Neuron (in vitro differentiated cells): ENCODE measurements around the gene PINLYP.
"Not testable (repeated sequence)": the region's sequence is repeated elsewhere in the genome, so short reads cannot be mapped to it uniquely, and the experiment has no call there.

Experiments used
- H2AFZ ChIP-seq: one replicate; pipeline ENCODE4 v1.6.1; 2013; ENCODE audit warnings: low read depth, mild to moderate bottlenecking, inconsistent platforms, low read length, moderate library complexity
- H3K27me3 ChIP-seq: one replicate; pipeline ENCODE4 v1.6.1; 2013; ENCODE audit warnings: low read length; ENCODE audit not compliant: insufficient read depth
- H3K36me3 ChIP-seq: one replicate; pipeline ENCODE4 v1.6.1; 2013; ENCODE audit warnings: low read length; ENCODE audit not compliant: insufficient read depth
- H3K4me1 ChIP-seq: one replicate; pipeline ENCODE4 v1.6.1; 2013; ENCODE audit warnings: low read length; ENCODE audit not compliant: insufficient read depth
- H3K4me3 ChIP-seq: 2 replicates; pipeline ENCODE4 v1.5.1; 2013; ENCODE audit warnings: mild to moderate bottlenecking, low read length, moderate library complexity
- H3K9me3 ChIP-seq: one replicate; pipeline ENCODE4 v1.6.1; 2013; ENCODE audit warnings: low read length

PINLYP gene

GRCh38 chr19:43594710-43595604 is 19.4 kb downstream of the PINLYP start:
- H3K27me3 ChIP-seq, result no peaks in the 10 kb centered on the region

GRCh38 chr19:43595605-43595998 is 20.0 kb downstream of the PINLYP start:
- no peaks in the 10 kb centered on the region for H3K9me3 ChIP-seq
- H3K4me1 ChIP-seq, result peaks cover 26% of the 10 kb centered on the region
- no peak overlapping the region for H2AFZ ChIP-seq
- H3K27me3 ChIP-seq, result no peaks in the 10 kb centered on the region
- H3K4me3 ChIP-seq, result peak overlapping the region; percentile 82
- peaks cover 42% of the 10 kb centered on the region for H3K36me3 ChIP-seq

More at GRCh38 chr19:43594710-43595604, 19.4 kb downstream of the PINLYP start:
- Histone ChIP-seq H2AFZ (no peak overlapping the region), H3K4me3 (peak overlapping the region; percentile 82), H3K36me3 (peaks cover 41% of the 10 kb centered on the region), H3K4me1 (peaks cover 26% of the 10 kb centered on the region), H3K9me3 (no peaks in the 10 kb centered on the region)

DNA sequence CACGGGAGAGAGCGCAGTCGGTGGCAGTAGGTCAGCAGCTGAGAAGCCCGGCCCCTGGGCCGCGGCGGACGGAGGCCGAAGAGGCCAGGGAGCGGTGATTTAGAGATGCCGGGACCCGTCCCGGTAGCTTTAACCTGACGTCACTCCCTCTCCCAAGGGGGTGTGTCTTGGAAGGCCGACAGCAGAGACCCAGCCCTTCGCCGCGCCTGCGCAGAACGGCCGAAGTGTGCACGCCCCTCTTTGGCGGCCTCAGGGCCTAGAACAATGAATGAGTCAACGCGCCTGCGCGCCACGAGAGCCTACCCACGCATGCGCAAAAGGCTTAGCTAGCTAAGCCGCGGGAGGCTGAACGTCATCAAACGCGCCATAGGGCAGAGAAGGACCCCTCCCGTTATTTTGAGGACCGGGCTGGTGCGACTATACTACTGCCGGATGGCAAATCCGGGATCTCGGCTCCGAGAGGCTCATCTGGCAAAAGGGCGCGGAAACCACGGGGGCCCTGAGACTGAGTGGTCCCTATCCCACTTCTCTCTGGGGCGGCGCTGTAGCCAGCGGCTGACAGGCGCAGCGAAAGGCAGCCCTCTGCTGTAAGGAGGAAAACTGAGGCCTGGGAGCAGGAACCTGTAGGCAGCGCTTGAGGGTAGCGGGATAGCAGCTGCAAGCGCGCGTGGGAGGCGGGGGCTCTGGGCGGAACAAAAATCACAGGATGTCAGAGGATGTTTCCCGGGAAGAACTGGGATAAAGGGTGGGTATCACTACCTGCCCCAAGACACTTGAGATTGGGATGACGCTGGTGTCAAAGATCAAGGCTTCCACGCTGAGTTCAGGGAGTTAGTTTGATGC is 20.6 kb downstream of the PINLYP start, which contains the start of the genes IRGQ and ZNF576:
TSS of gene IRGQ (minus strand) at position 136 of the 843 bp plus-strand sequence. CDS start 796 bp downstream, outside the sequence.
TSS of gene ZNF576 (plus strand) at position 597 of the 843 bp plus-strand sequence. CDS start 514 bp downstream, outside the sequence.
- H3K36me3 ChIP-seq, result peaks cover 44% of the 10 kb centered on the region

DNA sequence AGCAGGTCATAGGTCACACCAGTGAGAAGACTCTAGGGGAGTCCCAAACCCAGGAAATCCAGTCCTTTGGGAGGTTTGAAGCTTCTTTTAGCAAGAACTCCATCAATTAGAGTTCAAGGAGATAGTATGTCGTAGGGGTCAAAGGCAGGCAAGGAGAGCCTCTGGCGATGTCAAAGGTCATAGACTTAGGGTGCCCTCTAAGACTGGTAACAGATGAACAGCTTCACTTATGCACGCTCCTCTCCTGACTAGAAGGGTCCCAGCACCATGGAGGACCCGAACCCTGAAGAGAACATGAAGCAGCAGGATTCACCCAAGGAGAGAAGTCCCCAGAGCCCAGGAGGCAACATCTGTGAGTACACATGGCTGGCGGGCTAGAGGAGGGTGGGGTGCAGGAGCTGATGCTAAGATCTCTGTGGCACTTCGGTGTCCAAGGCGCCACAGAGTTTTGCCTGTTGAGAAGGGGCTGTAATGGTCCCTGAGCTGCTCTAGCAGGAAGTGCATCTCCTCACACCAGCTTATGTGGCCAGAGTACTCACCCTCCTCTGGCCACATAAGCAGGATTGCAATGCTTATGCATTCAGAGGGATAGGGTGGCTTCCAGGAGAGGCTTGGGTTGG is 21.4 kb downstream of the PINLYP start:
- peaks cover 26% of the 10 kb centered on the region for H3K4me1 ChIP-seq
- H3K9me3 ChIP-seq, result no peaks in the 10 kb centered on the region
- H3K36me3 ChIP-seq, result peaks cover 42% of the 10 kb centered on the region

More for the DNA sequence above, 20.6 kb downstream of the PINLYP start, which contains the start of the genes IRGQ and ZNF576:
- H3K9me3 ChIP-seq, result no peaks in the 10 kb centered on the region
- peak within 1 kb of the TSS; percentile 82 for H3K4me3 ChIP-seq
- peak within 1 kb of the TSS; percentile 42 for H2AFZ ChIP-seq
- H3K27me3 ChIP-seq, result no peaks in the 10 kb centered on the region
- H3K4me1 ChIP-seq, result peaks cover 26% of the 10 kb centered on the region

DNA sequence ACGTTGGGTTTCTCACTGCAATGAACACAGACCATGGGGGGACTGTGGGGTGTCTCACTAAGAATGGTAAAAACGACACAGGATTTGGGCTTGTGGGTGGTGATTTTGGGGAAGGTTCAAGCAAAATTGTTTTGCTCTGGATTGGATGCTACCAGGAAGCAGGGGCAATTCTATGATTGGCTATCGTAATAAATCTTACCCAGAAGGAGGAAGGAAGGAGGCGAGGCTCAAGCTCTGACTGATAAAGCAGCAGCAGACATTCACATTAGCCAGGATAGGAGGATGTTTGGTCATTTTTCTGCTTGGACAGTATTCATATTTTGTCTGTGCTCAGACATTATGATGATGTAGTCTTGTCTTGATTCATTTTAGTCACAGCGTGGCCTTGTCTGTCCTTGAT is 22.3 kb downstream of the PINLYP start:
- H3K36me3 ChIP-seq, result peaks cover 41% of the 10 kb centered on the region
- no peaks in the 10 kb centered on the region for H3K9me3 ChIP-seq
- no peaks in the 10 kb centered on the region for H3K27me3 ChIP-seq
- H3K4me3 ChIP-seq, result peak overlapping the region; percentile 56
- H2AFZ ChIP-seq, result no peak overlapping the region
- H3K4me1 ChIP-seq, result peaks cover 26% of the 10 kb centered on the region

More for the DNA sequence above, 21.4 kb downstream of the PINLYP start:
- Histone ChIP-seq H3K4me3 (peak overlapping the region; percentile 56), H3K27me3 (no peaks in the 10 kb centered on the region), H2AFZ (peak overlapping the region; percentile 42)

- no peaks in the 10 kb centered on the region for H3K27me3 ChIP-seq
- H3K4me1 ChIP-seq, result peaks cover 26% of the 10 kb centered on the region
- H3K4me3 ChIP-seq, result no peak overlapping the region
- H3K36me3 ChIP-seq, result peaks cover 37% of the 10 kb centered on the region
- H3K9me3 ChIP-seq, result no peaks in the 10 kb centered on the region
- no peak overlapping the region for H2AFZ ChIP-seq
These were observed 23.0 kb downstream of the PINLYP start for GRCh38 chr19:43598445-43599240.

GRCh38 chr19:43599635-43600295 is 24.2 kb downstream of the PINLYP start:
- H3K4me1 ChIP-seq, result peaks cover 19% of the 10 kb centered on the region
- H3K4me3 ChIP-seq, result no peak overlapping the region
- H3K9me3 ChIP-seq, result no peaks in the 10 kb centered on the region
- no peaks in the 10 kb centered on the region for H3K27me3 ChIP-seq
- peaks cover 33% of the 10 kb centered on the region for H3K36me3 ChIP-seq
- no peak overlapping the region for H2AFZ ChIP-seq

DNA sequence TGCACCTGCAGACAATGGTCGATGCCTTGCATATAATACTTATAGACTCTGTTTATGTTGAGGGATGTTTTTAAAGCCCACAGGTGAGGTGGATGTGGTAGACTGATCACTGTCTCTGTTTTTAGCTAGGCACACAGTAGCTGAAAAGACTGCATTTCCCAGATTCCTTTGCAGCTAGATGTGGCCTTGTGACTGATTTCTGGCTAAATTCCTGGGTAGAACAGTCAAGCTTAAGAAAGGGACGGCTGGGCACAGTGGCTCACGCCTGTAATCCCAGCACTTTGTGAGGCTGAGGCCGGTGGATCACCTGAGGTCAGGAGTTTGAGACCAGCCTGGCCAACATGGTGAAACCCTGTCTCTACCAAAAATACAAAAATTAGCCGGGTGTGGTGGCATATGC is 24.7 kb downstream of the PINLYP start:
- not testable (repeated sequence) for H3K4me3 ChIP-seq, H2AFZ ChIP-seq, H3K9me3 ChIP-seq, H3K27me3 ChIP-seq
- Histone ChIP-seq H3K4me1 (peaks cover 14% of the 10 kb centered on the region), H3K36me3 (peaks cover 33% of the 10 kb centered on the region)

DNA sequence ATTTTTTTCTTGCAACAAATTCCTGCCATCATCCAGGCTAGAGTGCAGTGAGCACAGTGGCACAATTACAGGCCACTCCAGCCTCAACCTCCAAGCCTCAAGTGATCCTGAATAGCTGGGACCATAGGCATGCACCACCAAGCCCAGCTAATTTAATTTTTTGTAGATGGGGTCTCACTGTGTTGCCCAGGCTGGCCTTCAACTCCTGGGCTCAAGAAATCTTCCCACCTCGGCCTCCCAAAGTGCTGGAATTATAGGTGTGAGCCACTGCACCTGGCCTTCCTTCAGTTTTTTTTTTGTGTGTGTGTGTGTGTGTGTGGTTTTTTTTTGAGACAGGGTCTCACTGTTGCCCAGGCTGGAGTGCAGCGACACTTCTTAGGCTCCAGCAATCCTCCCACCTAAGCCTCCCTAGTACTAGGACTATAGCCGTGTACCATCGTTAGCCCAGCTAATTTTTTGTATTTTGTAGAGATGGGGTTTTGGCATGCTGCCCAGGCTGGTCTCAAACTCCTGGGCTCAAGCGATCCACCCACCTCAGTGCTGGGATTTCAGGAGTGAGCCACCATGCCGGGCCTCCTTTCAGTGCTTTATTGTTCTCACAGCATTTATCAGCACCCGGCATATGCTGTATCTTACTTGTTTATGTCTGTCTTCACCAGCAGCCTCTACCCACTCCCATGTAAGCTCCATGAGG is 30.4 kb downstream of the PINLYP start:
- Histone ChIP-seq H3K4me3 (no peak overlapping the region), H3K9me3 (no peaks in the 10 kb centered on the region), H3K36me3 (peaks cover 56% of the 10 kb centered on the region), H3K27me3 (no peaks in the 10 kb centered on the region), H3K4me1 (no peaks in the 10 kb centered on the region), H2AFZ (no peak overlapping the region)

GRCh38 chr19:43606569-43607229 is 31.1 kb downstream of the PINLYP start:
- Histone ChIP-seq H3K4me3 (no peak overlapping the region), H2AFZ (no peak overlapping the region), H3K36me3 (peaks cover 62% of the 10 kb centered on the region), H3K9me3 (no peaks in the 10 kb centered on the region), H3K27me3 (no peaks in the 10 kb centered on the region), H3K4me1 (no peaks in the 10 kb centered on the region)
